ENCODE measurements around the gene MOB3B.

Gene MOB3B

GRCh38 chr9:27348785-27349697, 180.6 kb downstream of the MOB3B start:
- Histone ChIP-seq H3K4me2 (ENCODE audit: low read length) (no peak overlapping the region), H3K9me2 (ENCODE audit: low read depth, low read length) (no peaks in the 10 kb centered on the region)
- no peak for TF ChIP-seq CTCF (IDR thresholded peaks at IDR 0.05; ENCODE audit: low read length)
- no peak for TF ChIP-seq EZH2 (IDR thresholded peaks at IDR 0.05; ENCODE audit: borderline replicate concordance, low read length)

GRCh38 chr9:27347889-27348288, 181.7 kb downstream of the MOB3B start:
- H3K27ac ChIP-seq (ENCODE audit: low read depth, low read length, poor library complexity, severe bottlenecking) = no peak overlapping the region
- no peaks in the 10 kb centered on the region for H3K9me3 ChIP-seq (ENCODE audit: low read length)
- H4K20me1 ChIP-seq (ENCODE audit: insufficient read depth, low read length) = no peaks in the 10 kb centered on the region
- H3K4me2 ChIP-seq (ENCODE audit: low read length) = no peak overlapping the region
- no peaks in the 10 kb centered on the region for H3F3A ChIP-seq (ENCODE audit: insufficient read depth, low read length)
- no peaks in the 10 kb centered on the region for H3K9me2 ChIP-seq (ENCODE audit: low read depth, low read length)
- H3K27me3 ChIP-seq (ENCODE audit: insufficient read depth, low read length) = no peaks in the 10 kb centered on the region
- no peaks in the 10 kb centered on the region for H3K4me1 ChIP-seq (ENCODE audit: insufficient read depth, low read length, severe bottlenecking)
- H3K9ac ChIP-seq (ENCODE audit: low read length) = no peak overlapping the region
- H2AFZ ChIP-seq (ENCODE audit: low read length) = no peak overlapping the region
- no peak overlapping the region for H3K4me3 ChIP-seq (ENCODE audit: low read depth, low read length, poor library complexity, severe bottlenecking)
- no peaks in the 10 kb centered on the region for H3K79me2 ChIP-seq (ENCODE audit: insufficient read depth, low read length)
- H3K36me3 ChIP-seq (ENCODE audit: insufficient read depth, low read length) = no peaks in the 10 kb centered on the region
- no peak for TF ChIP-seq EZH2 (IDR thresholded peaks at IDR 0.05; ENCODE audit: borderline replicate concordance, low read length)
- TF ChIP-seq CTCF (IDR thresholded peaks at IDR 0.05; ENCODE audit: low read length) = no peak

More at GRCh38 chr9:27348785-27349697, 180.6 kb downstream of the MOB3B start:
- Histone ChIP-seq H2AFZ (ENCODE audit: low read length) (no peak overlapping the region), H3K4me3 (ENCODE audit: low read depth, low read length, poor library complexity, severe bottlenecking) (no peak overlapping the region), H4K20me1 (ENCODE audit: insufficient read depth, low read length) (no peaks in the 10 kb centered on the region), H3K9me3 (ENCODE audit: low read length) (no peaks in the 10 kb centered on the region), H3K79me2 (ENCODE audit: insufficient read depth, low read length) (no peaks in the 10 kb centered on the region), H3K9ac (ENCODE audit: low read length) (no peak overlapping the region), H3K27ac (ENCODE audit: low read depth, low read length, poor library complexity, severe bottlenecking) (no peak overlapping the region), H3K4me1 (ENCODE audit: insufficient read depth, low read length, severe bottlenecking) (no peaks in the 10 kb centered on the region), H3K27me3 (ENCODE audit: insufficient read depth, low read length) (no peaks in the 10 kb centered on the region), H3K36me3 (ENCODE audit: insufficient read depth, low read length) (no peaks in the 10 kb centered on the region), H3F3A (ENCODE audit: insufficient read depth, low read length) (no peaks in the 10 kb centered on the region)

- no peak for TF ChIP-seq CTCF (IDR thresholded peaks at IDR 0.05; ENCODE audit: low read length)
- TF ChIP-seq EZH2 (IDR thresholded peaks at IDR 0.05; ENCODE audit: borderline replicate concordance, low read length) = no peak
- no peaks in the 10 kb centered on the region for H4K20me1 ChIP-seq (ENCODE audit: insufficient read depth, low read length)
- no peaks in the 10 kb centered on the region for H3K79me2 ChIP-seq (ENCODE audit: insufficient read depth, low read length)
- H3K4me3 ChIP-seq (ENCODE audit: low read depth, low read length, poor library complexity, severe bottlenecking) = no peak overlapping the region
- H3K4me1 ChIP-seq (ENCODE audit: insufficient read depth, low read length, severe bottlenecking) = no peaks in the 10 kb centered on the region
- no peak overlapping the region for H3K4me2 ChIP-seq (ENCODE audit: low read length)
- H3K27me3 ChIP-seq (ENCODE audit: insufficient read depth, low read length) = no peaks in the 10 kb centered on the region
- H3K9me2 ChIP-seq (ENCODE audit: low read depth, low read length) = no peaks in the 10 kb centered on the region
- no peak overlapping the region for H3K27ac ChIP-seq (ENCODE audit: low read depth, low read length, poor library complexity, severe bottlenecking)
- H3K9ac ChIP-seq (ENCODE audit: low read length) = no peak overlapping the region
- H3K36me3 ChIP-seq (ENCODE audit: insufficient read depth, low read length) = no peaks in the 10 kb centered on the region
- no peaks in the 10 kb centered on the region for H3F3A ChIP-seq (ENCODE audit: insufficient read depth, low read length)
- H3K9me3 ChIP-seq (ENCODE audit: low read length) = no peaks in the 10 kb centered on the region
- H2AFZ ChIP-seq (ENCODE audit: low read length) = no peak overlapping the region
Measured at GRCh38 chr9:27344776-27345175, 184.8 kb downstream of the MOB3B start.
